NOMO-1 (cell line): ENCODE data around the gene KRTAP17-1.

Experiments used
- DNase-seq, 2 experiments: peaks; one replicate each; lab custom pipeline; 2025; ENCODE audit not compliant: unreplicated experiment in 2 of 2; lab: John Stamatoyannopoulos, UW

Gene KRTAP17-1

GRCh38 chr17:41333098-41333497 lies 17.6 kb upstream of the KRTAP17-1 start:
- no peak for DNase-seq

GRCh38 chr17:41332239-41332638 lies 16.7 kb upstream of the KRTAP17-1 start:
- no peak for DNase-seq

GRCh38 chr17:41331606-41332005 lies 16.1 kb upstream of the KRTAP17-1 start:
- no peak for DNase-seq

GRCh38 chr17:41329279-41329948 lies 13.9 kb upstream of the KRTAP17-1 start:
- no peak for DNase-seq

GRCh38 chr17:41328207-41328606 lies 12.7 kb upstream of the KRTAP17-1 start:
- no peak for DNase-seq

GRCh38 chr17:41327411-41328120 lies 12.1 kb upstream of the KRTAP17-1 start:
- no peak for DNase-seq

- no peak for DNase-seq
These were observed 10.9 kb upstream of the KRTAP17-1 start for GRCh38 chr17:41326173-41327145.

GRCh38 chr17:41325611-41326010 lies 10.1 kb upstream of the KRTAP17-1 start:
- DNase-seq = no peak

GRCh38 chr17:41325126-41325525 lies 9.6 kb upstream of the KRTAP17-1 start:
- no peak for DNase-seq

- no peak for DNase-seq
These were observed 8.9 kb upstream of the KRTAP17-1 start for GRCh38 chr17:41324180-41325075.

GRCh38 chr17:41322903-41323895 lies 7.7 kb upstream of the KRTAP17-1 start:
- DNase-seq = no peak

GRCh38 chr17:41322094-41322902 lies 6.8 kb upstream of the KRTAP17-1 start:
- DNase-seq = peak; percentile 25 to 68

GRCh38 chr17:41318231-41318630 lies 2.7 kb upstream of the KRTAP17-1 start:
- no peak for DNase-seq

GRCh38 chr17:41315814-41316445 lies 420 bp upstream of the KRTAP17-1 start:
- no peak for DNase-seq

GRCh38 chr17:41311111-41311510 lies 4.4 kb downstream of the KRTAP17-1 start:
- DNase-seq = no peak

GRCh38 chr17:41308918-41309359 lies 6.6 kb downstream of the KRTAP17-1 start, which contains the start of gene KRTAP16-1:
TSS of gene KRTAP16-1 (minus strand) at chr17:41309309. CDS start at chr17:41309253, 56 bp downstream.
- no peak for DNase-seq

- DNase-seq = peak in 1 of 2 experiments; percentile 4
These were observed 7.1 kb downstream of the KRTAP17-1 start for GRCh38 chr17:41308251-41308917.
